Lower leg skin (tissue), 3 donors: ENCODE results near the gene NFATC2.

Experiments used
- POLR2A ChIP-seq, 2 donors: fragments of 450-650 bp; IDR thresholded peaks; one replicate each; pipeline ENCODE4 v1.6.1; 2016 to 2017; ENCODE audit warnings: antibody characterized with exemption in 2 of 2, mild to moderate bottlenecking in 1 of 2, moderate library complexity in 1 of 2
- TF ChIP-seq, protein P1 (sequence below), 3 donors: fragments of 450-650 bp; IDR thresholded peaks; one replicate each; pipeline ENCODE4 v1.5.1; 2016; ENCODE audit warnings: antibody characterized with exemption in 3 of 3, mild to moderate bottlenecking in 3 of 3, moderate library complexity in 2 of 3

DNA sequence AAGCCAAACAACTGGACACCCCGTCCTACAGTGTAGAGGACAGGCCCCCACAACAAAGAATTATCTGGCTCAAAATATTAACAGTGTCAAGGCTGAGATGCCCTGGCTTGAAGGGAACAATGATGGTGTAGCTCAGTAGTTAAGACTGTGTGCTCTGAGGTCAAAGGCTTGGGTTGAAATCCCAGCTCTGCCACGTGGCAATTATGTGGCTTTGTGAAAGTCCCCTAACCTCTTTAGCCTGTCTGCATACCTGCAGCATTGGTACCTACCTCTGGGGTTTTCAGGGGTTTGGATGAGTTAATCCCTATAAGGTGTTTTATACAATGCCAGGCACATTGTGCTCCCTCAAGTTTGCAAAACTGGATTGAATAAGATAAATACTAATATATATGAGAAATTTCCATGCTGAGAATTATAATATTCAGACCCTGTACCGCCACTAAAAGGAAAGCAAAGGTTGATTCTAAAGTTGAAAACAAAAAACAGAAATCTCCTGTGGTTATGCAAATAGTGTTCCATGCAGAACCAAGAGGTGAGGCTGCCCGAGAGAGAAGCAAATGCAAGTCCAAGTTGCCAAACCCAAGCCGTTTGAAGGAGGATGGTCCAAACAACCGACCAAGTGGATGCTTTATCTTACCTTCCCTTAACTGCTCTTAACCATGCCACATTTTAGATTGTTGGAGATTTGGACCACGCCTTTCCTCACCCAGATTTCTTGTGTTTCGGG, 199.8 kb downstream of the NFATC2 start:
- TF ChIP-seq, protein P1, sequence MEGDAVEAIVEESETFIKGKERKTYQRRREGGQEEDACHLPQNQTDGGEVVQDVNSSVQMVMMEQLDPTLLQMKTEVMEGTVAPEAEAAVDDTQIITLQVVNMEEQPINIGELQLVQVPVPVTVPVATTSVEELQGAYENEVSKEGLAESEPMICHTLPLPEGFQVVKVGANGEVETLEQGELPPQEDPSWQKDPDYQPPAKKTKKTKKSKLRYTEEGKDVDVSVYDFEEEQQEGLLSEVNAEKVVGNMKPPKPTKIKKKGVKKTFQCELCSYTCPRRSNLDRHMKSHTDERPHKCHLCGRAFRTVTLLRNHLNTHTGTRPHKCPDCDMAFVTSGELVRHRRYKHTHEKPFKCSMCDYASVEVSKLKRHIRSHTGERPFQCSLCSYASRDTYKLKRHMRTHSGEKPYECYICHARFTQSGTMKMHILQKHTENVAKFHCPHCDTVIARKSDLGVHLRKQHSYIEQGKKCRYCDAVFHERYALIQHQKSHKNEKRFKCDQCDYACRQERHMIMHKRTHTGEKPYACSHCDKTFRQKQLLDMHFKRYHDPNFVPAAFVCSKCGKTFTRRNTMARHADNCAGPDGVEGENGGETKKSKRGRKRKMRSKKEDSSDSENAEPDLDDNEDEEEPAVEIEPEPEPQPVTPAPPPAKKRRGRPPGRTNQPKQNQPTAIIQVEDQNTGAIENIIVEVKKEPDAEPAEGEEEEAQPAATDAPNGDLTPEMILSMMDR (IDR thresholded peaks at IDR 0.05): no peak
- TF ChIP-seq POLR2A (IDR thresholded peaks at IDR 0.05): no peak
